A673 (cell line): ENCODE results near the gene TSHZ2. TPM values are rescaled to one million over a fixed set of nuclear protein-coding genes. Genes with fewer than 3 reads are reported as not detected.

Source experiments
- BruUV-seq: library from RNA; stranded (reverse); fragments of 400-500 nt; replicated peaks from 2 replicates; lab custom pipeline; 2021; lab: Mats Ljungman, UMichigan
- CTCF ChIA-PET: fragments of 300-600 bp; sonication (Branson Sonifier 250); formaldehyde crosslinking; loops from one replicate; lab custom pipeline; 2022; ENCODE audit warnings: antibody characterized with exemption; lab: Charles Lee
- POLR2A ChIA-PET: fragments of 300-600 bp; sonication (Branson Sonifier 250); formaldehyde crosslinking; loops from one replicate; lab custom pipeline; 2022; ENCODE audit warnings: antibody characterized with exemption; ENCODE audit not compliant: low non-redundant PET; lab: Charles Lee
- DNase-seq: peaks from one replicate; pipeline ENCODE4 v3.0.0-alpha.2; 2015; ENCODE audit warnings: low spot score
- H3K27ac ChIP-seq: fragments of 200-600 bp; sonication (generic); 2 replicates; pipeline ENCODE4 v1.5.1; 2016; ENCODE audit warnings: mixed run types, low read depth, mild to moderate bottlenecking, mixed read lengths, antibody characterized with exemption, low read length; ENCODE audit not compliant: poor library complexity, severe bottlenecking
- H3K27me3 ChIP-seq: fragments of 200-600 bp; sonication (generic); replicated peaks from 2 replicates; pipeline ENCODE4 v1.6.1; 2017; ENCODE audit warnings: mixed run types, low read depth, mild to moderate bottlenecking, mixed read lengths, antibody characterized with exemption, low read length; ENCODE audit not compliant: insufficient read depth, poor library complexity
- H3K36me3 ChIP-seq: fragments of 200-600 bp; sonication (generic); 2 replicates; pipeline ENCODE4 v1.6.1; 2016; ENCODE audit warnings: mixed run types, mild to moderate bottlenecking, mixed read lengths, antibody characterized with exemption, low read length; ENCODE audit not compliant: insufficient read depth, poor library complexity, severe bottlenecking
- H3K4me1 ChIP-seq: fragments of 200-600 bp; sonication (generic); 2 replicates; pipeline ENCODE4 v1.6.1; 2017; ENCODE audit warnings: mixed run types, mild to moderate bottlenecking, mixed read lengths, antibody characterized with exemption, low read length; ENCODE audit not compliant: insufficient read depth, poor library complexity, severe bottlenecking
- H3K4me3 ChIP-seq: fragments of 200-600 bp; sonication (generic); 2 replicates; pipeline ENCODE4 v1.5.1; 2016; ENCODE audit warnings: low read depth, mixed run types, mild to moderate bottlenecking, mixed read lengths, low read length; ENCODE audit not compliant: poor library complexity, severe bottlenecking
- H3K9me3 ChIP-seq: fragments of 200-600 bp; sonication (generic); 2 replicates; pipeline ENCODE4 v1.6.1; 2016; ENCODE audit warnings: mixed run types, low read depth, mild to moderate bottlenecking, mixed read lengths, antibody characterized with exemption, low read length; ENCODE audit not compliant: poor library complexity, severe bottlenecking
- EZH2 ChIP-seq: fragments of 200-600 bp; sonication (generic); IDR thresholded peaks from 2 replicates; pipeline ENCODE4 v1.6.1; 2017; ENCODE audit warnings: borderline replicate concordance, low read depth, mild to moderate bottlenecking, mixed read lengths, antibody characterized with exemption, low read length; ENCODE audit not compliant: poor library complexity, severe bottlenecking
- intact Hi-C: fragments of 100-400 bp; cut with micrococcal nuclease; formaldehyde crosslinking; loops from one replicate; pipeline ENCODE4 v1.10.0; 2022; ENCODE audit not compliant: unreplicated experiment
- total RNA-seq: library from RNA; stranded (reverse); gene quantifications from 2 replicates; pipeline ENCODE4 v1.2.3, GENCODE V29; 2021
- TF ChIP-seq, protein P1 (sequence below): fragments of 300-800, 200-600 bp; sonication (generic); conservative IDR thresholded peaks from 2 replicates; pipeline ENCODE4 v1.5.1; 2017; ENCODE audit warnings: low read depth, mild to moderate bottlenecking, antibody characterized with exemption, low read length, moderate library complexity, mixed read lengths

TSHZ2 gene
- total RNA-seq, 1 experiment from 2014 or later: 4.1 TPM

DNA sequence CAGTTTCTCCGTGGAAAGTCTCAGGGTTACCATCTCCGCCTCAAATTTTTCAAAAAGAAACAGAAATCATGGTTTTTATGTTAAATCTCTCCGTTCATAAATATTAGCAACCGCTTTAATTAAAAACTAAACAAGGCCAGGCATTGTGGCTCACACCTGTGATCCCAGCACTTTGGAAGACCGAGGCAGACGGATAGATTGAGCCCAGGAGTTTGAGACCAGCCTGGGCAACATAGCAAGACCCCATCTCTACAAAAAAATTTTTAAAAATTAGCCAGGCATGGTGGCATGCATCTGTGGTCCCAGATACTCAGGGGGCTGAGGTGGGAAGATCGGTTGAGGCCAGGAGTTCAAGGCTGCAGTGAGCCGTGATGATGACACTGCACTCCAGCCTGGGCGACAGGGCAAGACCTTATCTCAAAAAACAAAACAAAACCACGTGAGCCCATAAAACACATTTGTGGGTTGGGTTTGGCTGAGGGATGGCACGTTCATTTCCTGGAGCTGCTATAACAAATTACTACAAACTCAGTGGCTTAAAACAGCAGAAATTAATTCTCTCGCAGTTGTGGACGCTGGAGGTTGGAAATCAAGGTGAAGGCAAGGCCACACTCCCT lies 398.3 kb downstream of the TSHZ2 start:
- DNase-seq: no peak
- H3K27me3 ChIP-seq: no peaks in the 10 kb centered on the region
- ChIA-PET POLR2A (no interaction called here), CTCF (interaction anchor here (0.7 kb wide), 1 partner anchor 311 kb away, joined by 4 read pairs; no protein-coding TSS in a partner anchor)
- H3K4me3 ChIP-seq: no peak overlapping the region
- peaks cover 6% of the 10 kb centered on the region for H3K4me1 ChIP-seq
- H3K9me3 ChIP-seq: no peaks in the 10 kb centered on the region
- intact Hi-C loops: no loop called here
- no peaks in the 10 kb centered on the region for H3K36me3 ChIP-seq
- TF ChIP-seq EZH2: no peak
- TF ChIP-seq, protein P1, sequence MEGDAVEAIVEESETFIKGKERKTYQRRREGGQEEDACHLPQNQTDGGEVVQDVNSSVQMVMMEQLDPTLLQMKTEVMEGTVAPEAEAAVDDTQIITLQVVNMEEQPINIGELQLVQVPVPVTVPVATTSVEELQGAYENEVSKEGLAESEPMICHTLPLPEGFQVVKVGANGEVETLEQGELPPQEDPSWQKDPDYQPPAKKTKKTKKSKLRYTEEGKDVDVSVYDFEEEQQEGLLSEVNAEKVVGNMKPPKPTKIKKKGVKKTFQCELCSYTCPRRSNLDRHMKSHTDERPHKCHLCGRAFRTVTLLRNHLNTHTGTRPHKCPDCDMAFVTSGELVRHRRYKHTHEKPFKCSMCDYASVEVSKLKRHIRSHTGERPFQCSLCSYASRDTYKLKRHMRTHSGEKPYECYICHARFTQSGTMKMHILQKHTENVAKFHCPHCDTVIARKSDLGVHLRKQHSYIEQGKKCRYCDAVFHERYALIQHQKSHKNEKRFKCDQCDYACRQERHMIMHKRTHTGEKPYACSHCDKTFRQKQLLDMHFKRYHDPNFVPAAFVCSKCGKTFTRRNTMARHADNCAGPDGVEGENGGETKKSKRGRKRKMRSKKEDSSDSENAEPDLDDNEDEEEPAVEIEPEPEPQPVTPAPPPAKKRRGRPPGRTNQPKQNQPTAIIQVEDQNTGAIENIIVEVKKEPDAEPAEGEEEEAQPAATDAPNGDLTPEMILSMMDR: no peak
- no peak overlapping the region for H3K27ac ChIP-seq
- BruUV-seq: no TSS peak

- Histone ChIP-seq H3K27me3 (no peaks in the 10 kb centered on the region), H3K27ac (no peak overlapping the region), H3K4me1 (peaks cover 6% of the 10 kb centered on the region), H3K9me3 (no peaks in the 10 kb centered on the region), H3K36me3 (no peaks in the 10 kb centered on the region), H3K4me3 (no peak overlapping the region)
- TF ChIP-seq EZH2: no peak
- TF ChIP-seq, protein P1: no peak
- DNase-seq: no peak
- BruUV-seq: no TSS peak
- POLR2A ChIA-PET: no interaction called here
- intact Hi-C loops: no loop called here
- CTCF ChIA-PET: no interaction called here
Measured at GRCh38 chr20:53371216-53371615, 399.1 kb downstream of the TSHZ2 start.

DNA sequence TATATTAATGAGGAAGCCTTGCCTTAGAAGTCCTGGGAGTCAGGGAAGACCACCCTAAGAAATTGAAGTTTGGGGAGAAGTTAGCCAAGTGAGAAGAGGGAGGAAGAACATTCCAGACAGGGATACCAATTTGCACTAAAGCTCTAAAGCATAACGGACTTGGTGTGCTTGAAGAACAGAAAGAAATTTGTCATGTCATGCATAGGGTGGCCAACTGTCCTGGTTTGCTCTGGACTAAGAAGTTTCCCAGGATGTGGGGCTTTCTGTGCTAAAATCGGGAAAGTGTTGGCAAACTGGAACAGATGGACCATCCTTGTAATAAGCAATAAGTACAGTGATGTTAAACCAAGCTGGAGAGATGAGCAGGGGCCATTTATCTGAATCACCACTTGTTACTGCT lies 403.9 kb downstream of the TSHZ2 start:
- Histone ChIP-seq H3K4me3 (no peak overlapping the region), H3K36me3 (no peaks in the 10 kb centered on the region), H3K27ac (no peak overlapping the region), H3K27me3 (no peaks in the 10 kb centered on the region), H3K9me3 (no peaks in the 10 kb centered on the region), H3K4me1 (no peaks in the 10 kb centered on the region)
- ChIA-PET POLR2A (no interaction called here), CTCF (no interaction called here)
- BruUV-seq: no TSS peak
- DNase-seq: no peak
- TF ChIP-seq EZH2: no peak
- TF ChIP-seq, protein P1: no peak
- intact Hi-C loops: no loop called here
